IMR-90 (cell line): ENCODE results near the gene PLXNA1. TPM values are rescaled to one million over a fixed set of nuclear protein-coding genes. Genes with fewer than 3 reads are reported as not detected.

Source experiments
- ATAC-seq: fragments of 200-7000 bp; cut with Tn5 transposase; 2 replicates; pipeline ENCODE4 v1.9.1; 2020; ENCODE audit warnings: low read depth, mild to moderate bottlenecking, moderate library complexity
- BruUV-seq: library from RNA; stranded (reverse); fragments of 400-500 nt; replicated peaks from 2 replicates; lab custom pipeline; 2021; lab: Mats Ljungman, UMichigan
- CTCF ChIA-PET: fragments of 300-600 bp; formaldehyde crosslinking; extraction: SDS; loops from one replicate; lab custom pipeline; 2021; ENCODE audit warnings: antibody characterized with exemption; lab: Yijun Ruan, JAX
- POLR2A ChIA-PET: fragments of 300-600 bp; sonication (Branson Sonifier 250); formaldehyde crosslinking; loops from one replicate; lab custom pipeline; 2022; ENCODE audit warnings: antibody characterized with exemption; ENCODE audit not compliant: unreplicated experiment; lab: Charles Lee
- DNase-seq: peaks from one replicate; pipeline ENCODE4 v3.0.0; 2013
- H2AFZ ChIP-seq: replicated peaks from 2 replicates; pipeline ENCODE3; 2013; ENCODE audit warnings: low read length, mild to moderate bottlenecking; ENCODE audit not compliant: poor library complexity
- H2AK5ac ChIP-seq: 2 replicates; pipeline ENCODE4 v1.6.1; 2013; ENCODE audit warnings: low read depth, low read length, inconsistent platforms
- H2AK9ac ChIP-seq: replicated peaks from 2 replicates; pipeline ENCODE3; 2013; ENCODE audit warnings: mild to moderate bottlenecking, low read depth, low read length, moderate library complexity; ENCODE audit not compliant: poor library complexity
- H2BK120ac ChIP-seq: 2 replicates; pipeline ENCODE4 v1.6.1; 2013; ENCODE audit warnings: low read depth, low read length, inconsistent platforms
- H2BK15ac ChIP-seq: 3 replicates; pipeline ENCODE4 v1.6.1; 2013; ENCODE audit warnings: low read depth, low read length, inconsistent platforms
- H2BK20ac ChIP-seq: 2 replicates; pipeline ENCODE4 v1.6.1; 2013; ENCODE audit warnings: low read depth, mild to moderate bottlenecking, inconsistent platforms, low read length, moderate library complexity
- H2BK5ac ChIP-seq: 2 replicates; pipeline ENCODE4 v1.6.1; 2013; ENCODE audit warnings: mild to moderate bottlenecking, low read depth, low read length, inconsistent platforms; ENCODE audit not compliant: poor library complexity, severe bottlenecking
- H3K14ac ChIP-seq: replicated peaks from 2 replicates; pipeline ENCODE4 v1.6.1; 2013; ENCODE audit warnings: low read depth, low read length, inconsistent platforms
- H3K18ac ChIP-seq: 2 replicates; pipeline ENCODE4 v1.6.1; 2013; ENCODE audit warnings: low read depth, low read length, control low read depth
- H3K23ac ChIP-seq: 2 replicates; pipeline ENCODE4 v1.6.1; 2013; ENCODE audit warnings: low read depth, low read length, inconsistent platforms
- H3K27ac ChIP-seq: 2 replicates; pipeline ENCODE4 v1.5.1; 2013; ENCODE audit warnings: mild to moderate bottlenecking, control low read depth, low read length; ENCODE audit not compliant: insufficient read depth
- H3K27me3 ChIP-seq: 2 replicates; pipeline ENCODE4 v1.6.1; 2013; ENCODE audit warnings: low read length; ENCODE audit not compliant: control insufficient read depth, insufficient read depth
- H3K36me3 ChIP-seq: 2 replicates; pipeline ENCODE4 v1.6.1; 2013; ENCODE audit warnings: low read length, mixed read lengths; ENCODE audit not compliant: control insufficient read depth, insufficient read depth
- H3K4ac ChIP-seq: 2 replicates; pipeline ENCODE4 v1.6.1; 2013; ENCODE audit warnings: low read depth, low read length, inconsistent platforms
- H3K4me1 ChIP-seq: 2 replicates; pipeline ENCODE4 v1.6.1; 2013; ENCODE audit warnings: low read length, mixed read lengths; ENCODE audit not compliant: control insufficient read depth, insufficient read depth
- H3K4me2 ChIP-seq: 2 replicates; pipeline ENCODE4 v1.6.1; 2013; ENCODE audit warnings: low read depth, mild to moderate bottlenecking, control low read depth, low read length, moderate library complexity
- H3K4me3 ChIP-seq: 2 replicates; pipeline ENCODE4 v1.5.1; 2013; ENCODE audit warnings: low read depth, mild to moderate bottlenecking, control low read depth, low read length, moderate library complexity; ENCODE audit not compliant: insufficient read depth
- H3K56ac ChIP-seq: 2 replicates; pipeline ENCODE4 v1.6.1; 2013; ENCODE audit warnings: low read length, inconsistent platforms; ENCODE audit not compliant: insufficient read depth; ENCODE audit errors: extremely low read depth
- H3K79me1 ChIP-seq, 2 experiments: 2 replicates each; pipeline ENCODE4 v1.6.1; 2013; ENCODE audit warnings: low read length in 2 of 2, inconsistent platforms in 1 of 2, low read depth in 1 of 2
- H3K9ac ChIP-seq: 2 replicates; pipeline ENCODE4 v1.6.1; 2013; ENCODE audit warnings: low read depth, low read length, control low read depth
- H3K9me1 ChIP-seq: 2 replicates; pipeline ENCODE4 v1.6.1; 2013; ENCODE audit warnings: low read length, inconsistent platforms; ENCODE audit not compliant: insufficient read depth
- H3K9me3 ChIP-seq: 2 replicates; pipeline ENCODE4 v1.6.1; 2013; ENCODE audit warnings: low read length; ENCODE audit not compliant: control insufficient read depth, insufficient read depth
- H4K20me1 ChIP-seq: 2 replicates; pipeline ENCODE4 v1.6.1; 2013; ENCODE audit warnings: low read length, inconsistent platforms; ENCODE audit not compliant: insufficient read depth
- H4K5ac ChIP-seq: 2 replicates; pipeline ENCODE4 v1.6.1; 2013; ENCODE audit warnings: mild to moderate bottlenecking, low read depth, low read length, control low read depth
- H4K8ac ChIP-seq, 2 experiments: 2 replicates each; pipeline ENCODE4 v1.6.1; 2013; ENCODE audit warnings: low read depth in 2 of 2, low read length in 2 of 2, control low read depth in 1 of 2, inconsistent platforms in 1 of 2
- H4K91ac ChIP-seq: 2 replicates; pipeline ENCODE4 v1.6.1; 2013; ENCODE audit warnings: low read depth, low read length, inconsistent platforms; ENCODE audit not compliant: insufficient read depth
- CTCF ChIP-seq: conservative IDR thresholded peaks from 2 replicates; pipeline ENCODE4 v1.5.1; 2012; ENCODE audit warnings: mild to moderate bottlenecking, low read depth, low read length, improper control_type of control experiment
- MAFK ChIP-seq: IDR thresholded peaks from 2 replicates; pipeline ENCODE4 v1.6.1; 2012; ENCODE audit warnings: low read depth, low read length, improper control_type of control experiment
- MXI1 ChIP-seq: IDR thresholded peaks from 2 replicates; pipeline ENCODE4 v1.6.1; 2012; ENCODE audit warnings: low read depth, mild to moderate bottlenecking, low read length, moderate library complexity, borderline replicate concordance
- POLR2A ChIP-seq: IDR thresholded peaks from 2 replicates; pipeline ENCODE4 v1.6.1; 2012; ENCODE audit warnings: mild to moderate bottlenecking, low read depth, low read length
- SMC3 ChIP-seq: fragments of 150-350 bp; IDR thresholded peaks from 2 replicates; pipeline ENCODE4 v1.6.1; 2016; ENCODE audit warnings: low read depth, mild to moderate bottlenecking, antibody characterized with exemption, low read length, moderate library complexity
- WGBS, 2 experiments: methylation state at CpG; one replicate each; pipeline versions ENCODE4 v1.1.5 to v1.1.7; 2013; ENCODE audit warnings: missing lambda C conversion rate in 2 of 2; ENCODE audit not compliant: insufficient read length in 1 of 2; ENCODE audit errors: extremely low coverage in 2 of 2; 5-methylcytosine and 5-hydroxymethylcytosine counted together
- dilution Hi-C: fragments of 300-500 bp; cut with HindIII; formaldehyde crosslinking; loops from one replicate; pipeline ENCODE4 v1.14.3; 2018; ENCODE audit warnings: low sequenced_read_pairs; ENCODE audit not compliant: unreplicated experiment
- in situ Hi-C: fragments of 300-500 bp; cut with MboI; formaldehyde crosslinking; loops from 3 replicates; pipeline ENCODE4 v1.14.3; 2019; ENCODE audit warnings: low sequenced_read_pairs, inconsistent platforms, mixed read lengths
- intact Hi-C: fragments of 100-400 bp; cut with micrococcal nuclease; formaldehyde crosslinking; loops from 2 replicates; pipeline ENCODE4 v1.10.0; 2022
- polyA plus RNA-seq, 3 experiments: library from polyadenylated mRNA; depleted of rRNA; stranded (reverse); fragments of >200 nt; gene quantifications; 2 replicates each; pipeline ENCODE4 v1.2.3, GENCODE V29; 2012; ENCODE audit warnings: low replicate concordance in 1 of 3
- total RNA-seq: library from RNA; depleted of rRNA; stranded (reverse); fragments of >200 nt; gene quantifications from 2 replicates; pipeline ENCODE4 v1.2.3, GENCODE V29; 2012

The PLXNA1 gene
- total and polyA plus RNA-seq, 2 of the 4 experiments (the other 2 are of a cell fraction), result 13.6 to 49.4 TPM

GRCh38 chr3:126999383-126999782 lies 16.5 kb downstream of the PLXNA1 start:
- no peak for DNase-seq
- no TSS peak for BruUV-seq
- no peak overlapping the region for H4K91ac ChIP-seq
- dilution Hi-C loops, result no loop called here
- no peak overlapping the region for H2BK5ac ChIP-seq
- H3K4me3 ChIP-seq, result no peak overlapping the region
- ChIA-PET CTCF (no interaction called here), POLR2A (no interaction called here)
- peaks cover 40% of the 10 kb centered on the region for H4K20me1 ChIP-seq
- no peak overlapping the region for H3K23ac ChIP-seq
- H3K4me1 ChIP-seq, result peaks cover 20% of the 10 kb centered on the region
- H2BK120ac ChIP-seq, result no peak overlapping the region
- no peak overlapping the region for H3K56ac ChIP-seq
- H2BK20ac ChIP-seq, result no peak overlapping the region
- H3K36me3 ChIP-seq, result peaks cover 16% of the 10 kb centered on the region; the same call in 1 of the 2 replicates
- intact Hi-C loops, result no loop called here
- TF ChIP-seq MXI1 (no peak), CTCF (no peak), POLR2A (no peak), SMC3 (no peak), MAFK (no peak)
- in situ Hi-C loops, result no loop called here
- H3K79me1 ChIP-seq, result peaks cover 33 to 72% of the 10 kb centered on the region in 2 experiments
- H3K14ac ChIP-seq, result no peak overlapping the region
- H3K27ac ChIP-seq, result no peak overlapping the region
- H3K4ac ChIP-seq, result no peak overlapping the region
- H3K27me3 ChIP-seq, result no peaks in the 10 kb centered on the region
- H2AFZ ChIP-seq, result no peak overlapping the region
- peaks cover 25% of the 10 kb centered on the region for H3K9me1 ChIP-seq
- no peak overlapping the region for H3K4me2 ChIP-seq
- no peak overlapping the region for H4K5ac ChIP-seq
- no peak for ATAC-seq
- 0 out of 2 replicates have a peak overlapping the region, but pooled peaks have one; percentile 14 for H2AK5ac ChIP-seq
- WGBS, 2 experiments, result 100% methylated on average over 3 of the region's 15 CpGs; no CpG with 5 or more reads in 1 of the 2 experiments
- no peak overlapping the region for H4K8ac ChIP-seq
- H2AK9ac ChIP-seq, result peak overlapping the region; percentile 43
- H2BK15ac ChIP-seq, result no peak overlapping the region
- no peak overlapping the region for H3K9ac ChIP-seq
- H3K18ac ChIP-seq, result no peak overlapping the region
- no peaks in the 10 kb centered on the region for H3K9me3 ChIP-seq
